Stimulated activated CD8-positive, alpha-beta memory T cell treated with anti-CD3 and anti-CD28 coated beads, Interleukin-2, amount 100 ng/mL, for 48 hours (primary cell): ENCODE data around the gene PROX1.

ENCODE experiments used
- DNase-seq, 2 donors: peaks; one replicate each; pipeline ENCODE4 v3.0.0-alpha.2; 2020; ENCODE audit warnings: low read depth in 2 of 2

The PROX1 gene

GRCh38 chr1:214022810-214023425 is 35.1 kb downstream of the PROX1 start:
- no peak for DNase-seq

GRCh38 chr1:214026985-214027384 is 39.2 kb downstream of the PROX1 start:
- DNase-seq, result no peak

GRCh38 chr1:214027498-214027897 is 39.7 kb downstream of the PROX1 start:
- no peak for DNase-seq

- DNase-seq, result no peak
Observed at GRCh38 chr1:214028095-214028494, 40.3 kb downstream of the PROX1 start.

- DNase-seq, result no peak
Observed at GRCh38 chr1:214028649-214029406, 41.1 kb downstream of the PROX1 start.

- no peak for DNase-seq
Observed at GRCh38 chr1:214029796-214030195, 42.0 kb downstream of the PROX1 start.

GRCh38 chr1:214031267-214031650 is 43.5 kb downstream of the PROX1 start:
- no peak for DNase-seq

GRCh38 chr1:214037468-214037867 is 49.7 kb downstream of the PROX1 start:
- DNase-seq, result no peak

GRCh38 chr1:214039394-214040018 is 51.7 kb downstream of the PROX1 start:
- DNase-seq, result no peak

GRCh38 chr1:214043167-214043566 is 55.4 kb downstream of the PROX1 start:
- DNase-seq, result no peak

GRCh38 chr1:214044438-214045214 is 56.9 kb downstream of the PROX1 start:
- DNase-seq, result no peak

GRCh38 chr1:214050513-214051401 is 63.0 kb downstream of the PROX1 start:
- no peak for DNase-seq

GRCh38 chr1:214051786-214052185 is 64.0 kb downstream of the PROX1 start:
- no peak for DNase-seq

- no peak for DNase-seq
Observed at GRCh38 chr1:214058076-214058475, 70.3 kb downstream of the PROX1 start.

GRCh38 chr1:214066190-214066589 is 78.4 kb downstream of the PROX1 start:
- no peak for DNase-seq

GRCh38 chr1:214066936-214067335 is 79.2 kb downstream of the PROX1 start:
- no peak for DNase-seq

- DNase-seq, result no peak
Observed at GRCh38 chr1:214067397-214067796, 79.6 kb downstream of the PROX1 start.

- DNase-seq, result no peak
Observed at GRCh38 chr1:214067853-214068703, 80.3 kb downstream of the PROX1 start.

- no peak for DNase-seq
Observed at GRCh38 chr1:214068979-214069378, 81.2 kb downstream of the PROX1 start.

GRCh38 chr1:214071469-214071868 is 83.7 kb downstream of the PROX1 start:
- DNase-seq, result no peak
